ENCODE measurements around the gene GRK7. TPM values are rescaled to one million over a fixed set of nuclear protein-coding genes. Genes with fewer than 3 reads are reported as not detected.

Gene GRK7
- total and polyA plus RNA-seq, 2 donors from 2014 or later = not detected

DNA sequence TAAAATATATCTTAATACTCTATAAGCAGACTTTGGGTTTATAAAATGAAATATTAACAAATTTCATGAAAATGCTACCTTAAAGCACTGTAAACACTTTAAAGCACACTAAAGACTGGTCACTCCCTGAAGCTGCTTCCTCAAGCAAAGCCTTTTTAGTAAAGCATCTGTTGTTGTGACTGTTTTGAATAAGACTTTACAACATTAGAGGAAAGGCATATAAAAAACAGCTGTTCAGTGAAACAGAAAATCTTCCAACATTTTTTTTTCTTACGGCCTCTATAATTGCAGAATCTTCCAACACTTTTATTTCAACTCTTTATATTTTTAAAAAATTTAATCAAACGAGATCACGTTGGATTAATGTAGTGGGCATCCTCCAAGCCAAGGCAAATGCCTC lies 48.1 kb downstream of the GRK7 start:
- TF ChIP-seq CTCF (IDR thresholded peaks at IDR 0.05; ENCODE audit: borderline replicate concordance, extremely low read depth, insufficient read depth) = no peak

DNA sequence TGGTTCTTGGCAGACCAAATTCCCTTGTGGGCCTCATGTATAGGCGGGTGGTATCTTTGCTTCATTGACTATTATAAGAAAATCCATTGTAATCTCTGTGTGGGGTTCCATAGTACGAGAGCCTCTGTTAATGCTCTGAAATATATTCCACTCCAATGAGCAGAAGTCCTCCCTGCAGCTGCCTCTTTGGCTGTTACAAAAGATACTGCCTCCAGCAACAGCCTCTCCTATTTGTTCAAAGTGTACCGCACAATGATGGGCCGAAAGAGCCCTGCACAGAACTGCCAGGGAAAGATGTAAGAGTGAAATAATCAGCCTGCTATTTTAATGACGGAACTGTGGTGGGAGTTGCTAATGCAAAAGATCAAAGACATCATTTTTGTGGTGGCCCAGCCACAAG lies 48.9 kb downstream of the GRK7 start:
- no peaks in the 10 kb centered on the region for H3K27me3 ChIP-seq (ENCODE audit: control insufficient read depth, insufficient read depth, low read length)
- FAIRE-seq (no peak), DNase-seq (peak in 1 of 5 donors; percentile 48)
- H3K4me1 ChIP-seq (ENCODE audit: control insufficient read depth in 2 of 3, insufficient read depth in 2 of 3, low read depth in 1 of 3, low read length in 3 of 3) = no peaks in the 10 kb centered on the region
- H3K4me3 ChIP-seq (ENCODE audit: low read length in 3 of 3) = no peak overlapping the region
- no peak for TF ChIP-seq CTCF (IDR thresholded peaks at IDR 0.05; ENCODE audit: borderline replicate concordance, extremely low read depth, insufficient read depth)
- H3K9ac ChIP-seq (ENCODE audit: low read length in 3 of 3) = no peak overlapping the region
- H3K27ac ChIP-seq (ENCODE audit: low read depth in 2 of 2, low read length in 2 of 2) = no peak overlapping the region
- peaks cover 0 to 3% (median 0%) of the 10 kb centered on the region in 3 donors for H3K9me3 ChIP-seq (ENCODE audit: control insufficient read depth in 2 of 3, insufficient read depth in 1 of 3, low read length in 3 of 3)
- H3K36me3 ChIP-seq (ENCODE audit: control insufficient read depth in 2 of 3, insufficient read depth in 3 of 3, low read length in 3 of 3) = no peaks in the 10 kb centered on the region
- intact Hi-C loops (cut with DNase I) = no loop called here

More for the DNA sequence above, 48.1 kb downstream of the GRK7 start:
- no peak overlapping the region for H3K9ac ChIP-seq (ENCODE audit: low read length in 3 of 3)
- H3K4me1 ChIP-seq (ENCODE audit: control insufficient read depth in 2 of 3, insufficient read depth in 2 of 3, low read depth in 1 of 3, low read length in 3 of 3) = no peaks in the 10 kb centered on the region
- H3K36me3 ChIP-seq (ENCODE audit: control insufficient read depth in 2 of 3, insufficient read depth in 3 of 3, low read length in 3 of 3) = no peaks in the 10 kb centered on the region
- H3K4me3 ChIP-seq (ENCODE audit: low read length in 3 of 3) = no peak overlapping the region
- intact Hi-C loops (cut with DNase I) = no loop called here
- DNase-seq (peak in 1 of 5 donors; percentile 78), FAIRE-seq (no peak)
- no peaks in the 10 kb centered on the region for H3K27me3 ChIP-seq (ENCODE audit: control insufficient read depth, insufficient read depth, low read length)
- no peak overlapping the region for H3K27ac ChIP-seq (ENCODE audit: low read depth in 2 of 2, low read length in 2 of 2)
- H3K9me3 ChIP-seq (ENCODE audit: control insufficient read depth in 2 of 3, insufficient read depth in 1 of 3, low read length in 3 of 3) = peaks cover 0 to 3% (median 0%) of the 10 kb centered on the region in 3 donors

GRCh38 chr3:141812586-141812985 lies 49.4 kb downstream of the GRK7 start:
- intact Hi-C loops (cut with DNase I) = no loop called here
- FAIRE-seq = no peak
- no peak overlapping the region for H3K4me3 ChIP-seq (ENCODE audit: low read length in 3 of 3)

More at GRCh38 chr3:141812586-141812985, 49.4 kb downstream of the GRK7 start:
- H3K27me3 ChIP-seq (ENCODE audit: control insufficient read depth, insufficient read depth, low read length) = no peaks in the 10 kb centered on the region
- no peaks in the 10 kb centered on the region for H3K4me1 ChIP-seq (ENCODE audit: control insufficient read depth in 2 of 3, insufficient read depth in 2 of 3, low read depth in 1 of 3, low read length in 3 of 3)
- peaks cover 0 to 3% (median 0%) of the 10 kb centered on the region in 3 donors for H3K9me3 ChIP-seq (ENCODE audit: control insufficient read depth in 2 of 3, insufficient read depth in 1 of 3, low read length in 3 of 3)
- no peak for DNase-seq
- no peaks in the 10 kb centered on the region for H3K36me3 ChIP-seq (ENCODE audit: control insufficient read depth in 2 of 3, insufficient read depth in 3 of 3, low read length in 3 of 3)
- no peak overlapping the region for H3K27ac ChIP-seq (ENCODE audit: low read depth in 2 of 2, low read length in 2 of 2)
- TF ChIP-seq CTCF (IDR thresholded peaks at IDR 0.05; ENCODE audit: borderline replicate concordance, extremely low read depth, insufficient read depth) = no peak
- H3K9ac ChIP-seq (ENCODE audit: low read length in 3 of 3) = no peak overlapping the region

Other genes starting within 250 kb of the GRK7 start
- gene RNF7, start 25.1 kb upstream of the GRK7 start, total RNA-seq = 83.2 TPM
- gene RNF7, start 25.1 kb upstream of the GRK7 start, polyA plus RNA-seq (ENCODE audit: insufficient read depth, low read depth, low replicate concordance) = 138 TPM
- 110 TPM for gene ATP1B3, start 113.2 kb downstream of the GRK7 start, total RNA-seq
- gene ATP1B3, start 113.2 kb downstream of the GRK7 start, polyA plus RNA-seq (ENCODE audit: insufficient read depth, low read depth, low replicate concordance) = 195 TPM